NCI-H2029 treated with DMSO at 0.1 percent for 48 hours (cell line): ENCODE measurements around the gene SCNN1B.

Experiments used
- DNase-seq: peaks from one replicate; lab custom pipeline; 2025; lab: John Stamatoyannopoulos, UW

SCNN1B gene

DNA sequence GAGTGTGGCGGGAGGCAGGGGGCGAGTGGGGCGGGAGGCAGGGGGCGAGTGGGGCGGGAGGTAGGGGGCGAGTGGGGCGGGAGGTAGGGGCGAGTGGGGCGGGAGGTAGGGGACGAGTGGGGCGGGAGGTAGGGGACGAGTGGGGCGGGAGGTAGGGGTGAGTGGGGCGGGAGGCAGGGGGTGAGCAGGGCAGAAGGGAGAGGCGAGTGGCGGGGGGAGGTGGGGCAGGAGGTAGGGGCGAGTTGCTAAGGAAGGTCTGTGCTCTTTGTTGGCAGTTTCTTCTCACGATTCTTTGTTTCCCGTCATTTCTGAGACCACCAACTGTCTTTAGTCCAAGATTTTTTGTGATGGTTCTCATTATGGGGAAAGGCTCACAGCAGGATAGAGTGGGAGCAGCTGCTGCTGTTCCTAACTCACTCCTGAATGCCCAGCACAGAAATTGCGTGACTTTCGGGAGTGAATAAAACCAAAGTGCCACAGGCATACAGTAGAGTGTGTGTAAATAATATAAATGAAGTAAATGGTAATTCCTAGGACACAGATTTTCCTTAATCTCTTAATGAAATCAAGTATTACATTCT lies 106.2 kb downstream of the SCNN1B start:
- no peak for DNase-seq

- peak; percentile 77 for DNase-seq
These were observed 106.8 kb downstream of the SCNN1B start for GRCh38 chr16:23408823-23409298.

DNA sequence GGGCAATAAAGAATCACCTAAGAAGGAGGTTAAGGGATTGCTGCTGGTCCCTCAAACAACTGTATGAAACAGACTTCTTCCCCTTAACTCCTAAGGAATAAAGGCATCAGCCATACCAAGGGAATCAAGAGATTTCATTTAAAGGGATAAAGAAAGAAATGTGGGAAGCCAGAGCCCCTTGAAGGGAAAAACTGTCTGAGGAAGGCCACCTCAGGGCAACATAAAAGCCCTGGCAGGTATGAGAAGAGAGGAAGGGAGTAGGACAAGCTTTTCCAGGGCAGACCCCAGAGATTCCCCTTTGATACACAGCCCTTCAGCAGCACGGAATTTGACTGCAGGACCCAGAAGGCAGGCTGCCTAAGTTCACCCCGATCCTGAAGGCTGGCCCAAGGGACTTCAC lies 107.4 kb downstream of the SCNN1B start:
- DNase-seq = no peak

DNA sequence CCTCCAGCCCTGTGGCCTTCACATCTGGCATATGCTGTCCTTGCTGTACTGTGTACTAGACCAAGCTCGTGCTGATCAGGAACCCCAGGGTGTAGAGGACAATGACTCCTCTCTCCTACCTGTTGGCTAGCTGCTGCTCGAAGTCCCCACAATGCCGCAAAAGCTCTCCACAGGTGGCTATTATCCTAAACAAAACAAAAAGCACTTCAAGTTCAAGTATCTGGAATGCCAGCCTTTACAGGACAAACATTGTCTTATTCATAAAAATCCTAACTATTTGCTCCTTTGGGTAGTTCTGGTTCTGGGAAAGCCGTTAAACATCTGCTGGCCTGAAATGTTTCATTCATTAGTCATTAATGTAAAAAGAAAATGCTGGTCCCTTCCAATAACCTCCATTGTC lies 108.1 kb downstream of the SCNN1B start:
- peak; percentile 61 for DNase-seq

DNA sequence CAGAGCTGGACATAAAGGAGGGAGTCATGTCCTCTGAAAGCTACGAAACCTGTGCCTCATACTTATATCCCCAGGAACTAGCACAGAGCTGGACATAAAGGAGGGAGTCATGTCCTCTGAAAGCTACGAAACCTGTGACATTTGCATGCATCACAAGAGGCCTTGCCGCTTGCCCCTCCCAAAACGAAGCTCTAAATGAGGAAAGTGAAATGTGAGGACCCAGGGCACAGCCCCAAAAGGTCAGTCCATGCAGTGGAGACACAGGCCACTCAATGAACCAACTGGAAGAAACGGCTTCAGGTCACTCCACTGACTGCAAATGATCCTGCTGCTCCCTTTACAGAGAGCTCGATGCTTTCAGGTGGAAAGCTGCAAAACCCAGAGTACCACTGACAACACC lies 112.6 kb downstream of the SCNN1B start:
- DNase-seq = no peak

DNA sequence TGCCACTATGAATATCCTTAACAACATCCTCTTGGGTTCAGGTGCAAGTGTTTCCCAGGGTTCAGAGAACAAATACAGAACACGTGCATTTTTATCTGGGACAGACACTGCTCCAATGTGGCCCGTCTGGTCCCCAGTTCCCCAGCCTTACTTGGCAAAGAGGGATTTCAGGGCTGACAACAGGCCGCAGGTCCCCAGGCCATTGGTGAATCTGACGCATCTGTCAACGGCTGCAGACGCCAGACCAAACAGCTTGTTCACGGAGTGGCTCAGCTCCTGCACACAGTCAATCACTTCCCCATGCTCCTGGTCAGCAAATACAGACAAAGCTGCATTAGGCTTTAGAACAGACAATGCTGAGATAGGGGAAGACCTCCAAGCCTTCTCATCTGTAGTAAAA lies 114.7 kb downstream of the SCNN1B start:
- no peak for DNase-seq

- no peak for DNase-seq
These were observed 117.9 kb downstream of the SCNN1B start for GRCh38 chr16:23420011-23420410.

DNA sequence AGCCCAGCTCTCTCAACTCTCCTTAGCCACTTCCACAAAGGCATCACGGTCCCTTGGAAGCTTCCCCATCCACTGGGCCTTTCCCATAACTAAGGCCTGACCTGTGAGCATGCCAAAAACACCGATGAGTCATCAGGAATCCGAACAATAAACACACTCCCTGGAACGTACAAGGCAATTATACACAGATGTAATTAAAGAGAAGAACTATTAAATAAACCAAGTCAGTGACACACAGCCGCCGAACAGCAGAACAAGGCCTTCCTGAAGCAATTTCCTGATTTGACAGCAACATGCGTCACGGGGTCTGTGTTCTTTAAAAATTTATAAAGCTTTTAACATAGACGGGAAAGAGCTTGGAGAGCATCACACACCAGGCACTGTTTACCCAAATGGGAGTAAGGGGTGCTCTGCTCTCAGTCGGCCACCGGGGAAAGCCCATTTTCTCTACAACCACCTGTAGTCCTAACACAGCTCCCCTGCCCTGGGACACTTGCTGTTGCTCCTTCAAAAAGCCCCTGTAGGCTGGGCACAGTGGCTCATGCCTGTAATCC lies 121.5 kb downstream of the SCNN1B start:
- peak; percentile 80 for DNase-seq

DNA sequence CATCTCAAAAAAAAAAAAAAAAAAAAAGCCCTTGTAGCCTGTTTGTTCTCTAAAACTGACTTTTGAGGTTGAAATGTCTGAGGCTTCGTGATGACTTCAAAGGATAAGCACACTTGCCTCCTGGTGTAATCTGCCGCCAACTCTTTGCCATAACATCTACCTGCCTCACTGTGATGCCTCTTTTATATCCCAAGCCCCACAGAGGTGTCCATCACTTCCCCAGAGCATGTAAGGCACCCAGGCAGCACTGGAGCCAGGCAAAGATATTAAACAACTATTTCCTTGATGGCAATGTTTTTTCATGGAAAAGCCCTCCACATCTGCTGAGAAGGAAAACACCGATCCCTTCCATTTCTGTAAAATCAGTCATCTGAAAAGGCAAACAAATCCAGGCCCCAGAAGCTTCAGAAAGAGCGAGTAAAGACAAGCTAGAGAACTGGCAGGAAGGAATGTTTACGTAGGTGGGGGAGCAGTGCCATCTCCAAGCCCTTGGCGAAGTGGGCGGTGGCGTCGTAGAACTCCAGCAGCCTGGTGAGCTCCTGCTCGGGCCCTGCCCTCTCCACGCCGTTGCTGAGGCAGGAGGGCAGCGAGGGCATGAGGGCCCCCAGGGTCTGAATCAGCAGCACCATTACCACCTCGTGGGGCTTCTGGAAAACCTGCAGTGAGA lies 122.3 kb downstream of the SCNN1B start:
- DNase-seq = peak; percentile 84

DNA sequence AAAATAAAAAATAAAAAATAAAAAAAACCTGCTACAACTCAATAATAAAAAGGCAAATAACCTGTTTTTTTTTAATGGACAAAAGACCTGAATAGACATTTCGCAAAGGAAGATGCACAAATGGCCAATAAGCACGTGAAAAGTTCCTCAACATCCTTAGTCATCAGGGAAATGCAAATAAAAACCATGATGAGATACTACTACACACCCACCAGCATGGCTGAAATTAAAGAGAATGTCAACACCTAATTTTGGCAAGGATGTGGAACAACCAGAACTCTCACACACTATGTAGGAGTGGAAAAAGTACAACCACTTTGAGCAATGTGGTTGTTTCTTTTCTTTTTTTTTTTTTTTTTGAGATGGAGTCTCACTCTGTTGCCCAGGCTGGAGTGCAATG lies 126.2 kb downstream of the SCNN1B start:
- no peak for DNase-seq
